Activated CD8-positive, alpha-beta T cell treated with anti-CD3 and anti-CD28 coated beads, Interleukin-2, amount 10 ng/mL, durations not matched to agents 7 days and 5 days (primary cell): ENCODE data around the gene ARL16. TPM values are rescaled to one million over a fixed set of nuclear protein-coding genes. Genes with fewer than 3 reads are reported as not detected.

ENCODE experiments used
- ATAC-seq: fragments of 150-1000 bp; cut with Tn5 transposase; one replicate; pipeline ENCODE4 v1.10.0; 2021; ENCODE audit warnings: moderate library complexity
- CTCF ChIA-PET: fragments of 350-600 bp; sonication (Branson Sonifier 250); formaldehyde crosslinking; loops from one replicate; lab custom pipeline; 2021; ENCODE audit warnings: antibody characterized with exemption; lab: Charles Lee
- POLR2A ChIA-PET: fragments of 350-600 bp; sonication (Branson Sonifier 250); formaldehyde crosslinking; loops from one replicate; lab custom pipeline; 2021; ENCODE audit warnings: antibody characterized with exemption; lab: Charles Lee
- DNase-seq: peaks from one replicate; pipeline ENCODE4 v3.0.0-alpha.2; 2020
- H3K27ac Mint-ChIP-seq: one replicate; pipeline ENCODE4 v1.8.0; 2021; ENCODE audit warnings: mild to moderate bottlenecking, mixed read lengths
- H3K27me3 Mint-ChIP-seq: one replicate; pipeline ENCODE4 v1.8.0; 2021; ENCODE audit warnings: low read depth, mixed read lengths
- H3K36me3 Mint-ChIP-seq: one replicate; pipeline ENCODE4 v1.8.0; 2021; ENCODE audit warnings: low read depth, mixed read lengths
- H3K4me1 Mint-ChIP-seq: one replicate; pipeline ENCODE4 v1.8.0; 2021; ENCODE audit warnings: low read depth, mixed read lengths
- H3K4me3 Mint-ChIP-seq: one replicate; pipeline ENCODE4 v1.8.0; 2021; ENCODE audit warnings: mild to moderate bottlenecking, mixed read lengths
- H3K9me3 Mint-ChIP-seq: one replicate; pipeline ENCODE4 v1.8.0; 2022; ENCODE audit warnings: mixed read lengths; ENCODE audit not compliant: insufficient read depth
- total RNA-seq, 2 experiments: library from RNA; stranded (reverse); gene quantifications; one replicate each; pipeline ENCODE4 v1.2.3, GENCODE V29; 2021

ARL16 gene
- total RNA-seq, 2 experiments from 2014 or later: 21.3 to 28.4 TPM

GRCh38 chr17:81662002-81662401, 21.6 kb downstream of the ARL16 start:
- Mint-ChIP-seq H3K9me3 (no peaks in the 10 kb centered on the region), H3K4me1 (peaks cover 55% of the 10 kb centered on the region), H3K4me3 (no peak overlapping the region), H3K27me3 (no peaks in the 10 kb centered on the region), H3K27ac (peak overlapping the region; percentile 99), H3K36me3 (peaks cover 24% of the 10 kb centered on the region)
- ChIA-PET CTCF (interaction anchor here (0.8 to 2.1 kb wide), 3 partner anchors 41 to 376 kb away, joined by 3 to 6 read pairs (median 3); partner anchors contain the start of genes DCXR and MRPL12), POLR2A (interaction anchor here (0.7 to 5.3 kb wide), 5 partner anchors 9 to 266 kb away, joined by 3 to 31 read pairs (median 4); partner anchors contain the start of genes MAFG and MRPL12)
- ATAC-seq: no peak
- no peak for DNase-seq

- POLR2A ChIA-PET: interaction anchor here (0.8 to 0.9 kb wide), 2 partner anchors 24 to 43 kb away, joined by 3 read pairs; partner anchors contain the start of genes MRPL12, NPLOC4 and TSPAN10
- Mint-ChIP-seq H3K9me3 (no peaks in the 10 kb centered on the region), H3K36me3 (peaks cover 16% of the 10 kb centered on the region), H3K4me1 (peaks cover 62% of the 10 kb centered on the region), H3K27me3 (no peaks in the 10 kb centered on the region), H3K27ac (no peak overlapping the region), H3K4me3 (no peak overlapping the region)
- DNase-seq (no peak), ATAC-seq (no peak)
- CTCF ChIA-PET: interaction anchor here (1.1 kb wide), 1 partner anchor 58 kb away, joined by 3 read pairs; no protein-coding TSS in a partner anchor
These were observed 23.2 kb downstream of the ARL16 start for GRCh38 chr17:81660441-81660840.

- POLR2A ChIA-PET: no interaction called here
- no peaks in the 10 kb centered on the region for H3K9me3 Mint-ChIP-seq
- H3K27me3 Mint-ChIP-seq: no peaks in the 10 kb centered on the region
- ATAC-seq (no peak), DNase-seq (no peak)
- CTCF ChIA-PET: interaction anchor here (0.7 kb wide), 1 partner anchor 58 kb away, joined by 3 read pairs; no protein-coding TSS in a partner anchor
- no peak overlapping the region for H3K4me3 Mint-ChIP-seq
- H3K27ac Mint-ChIP-seq: no peak overlapping the region
- H3K4me1 Mint-ChIP-seq: peaks cover 58% of the 10 kb centered on the region
- H3K36me3 Mint-ChIP-seq: peaks cover 2% of the 10 kb centered on the region
These were observed 24.6 kb downstream of the ARL16 start for GRCh38 chr17:81659038-81659437.

GRCh38 chr17:81656835-81657234, 26.8 kb downstream of the ARL16 start:
- Mint-ChIP-seq H3K27ac (peak overlapping the region; percentile 71), H3K4me3 (no peak overlapping the region), H3K27me3 (no peaks in the 10 kb centered on the region), H3K9me3 (no peaks in the 10 kb centered on the region), H3K4me1 (peaks cover 54% of the 10 kb centered on the region), H3K36me3 (peaks cover 2% of the 10 kb centered on the region)
- no peak for ATAC-seq
- ChIA-PET POLR2A (interaction anchor here (1.5 kb wide), 1 partner anchor 9 kb away, joined by 4 read pairs; the partner anchor contains the start of genes CCDC137 and OXLD1), CTCF (interaction anchor here (0.7 kb wide), 1 partner anchor 56 kb away, joined by 4 read pairs; no protein-coding TSS in a partner anchor)
- peak; percentile 31 for DNase-seq

- Mint-ChIP-seq H3K4me3 (no peak within 1 kb of the TSS), H3K9me3 (no peaks in the 10 kb centered on the region), H3K36me3 (peaks cover 3% of the 10 kb centered on the region), H3K27ac (peak within 1 kb of the TSS; percentile 71), H3K27me3 (no peaks in the 10 kb centered on the region), H3K4me1 (peaks cover 56% of the 10 kb centered on the region)
- ChIA-PET CTCF (interaction anchor here (0.7 kb wide), 1 partner anchor 55 kb away, joined by 4 read pairs; no protein-coding TSS in a partner anchor), POLR2A (interaction anchor here (1.5 kb wide), 1 partner anchor 10 kb away, joined by 4 read pairs; the partner anchor contains the start of genes CCDC137 and OXLD1)
- DNase-seq (no peak), ATAC-seq (no peak)
These were observed 27.4 kb downstream of the ARL16 start, which contains the start of gene PDE6G for GRCh38 chr17:81656118-81656743. TSS of gene PDE6G (minus strand) at chr17:81656542. CDS start at chr17:81653305, 3,237 bp downstream.

- ChIA-PET CTCF (no interaction called here), POLR2A (no interaction called here)
- H3K27ac Mint-ChIP-seq: no peak overlapping the region
- H3K36me3 Mint-ChIP-seq: peaks cover 3% of the 10 kb centered on the region
- ATAC-seq: no peak
- no peak for DNase-seq
- H3K27me3 Mint-ChIP-seq: no peaks in the 10 kb centered on the region
- H3K4me3 Mint-ChIP-seq: no peak overlapping the region
- H3K9me3 Mint-ChIP-seq: no peaks in the 10 kb centered on the region
- peaks cover 50% of the 10 kb centered on the region for H3K4me1 Mint-ChIP-seq
These were observed 28.0 kb downstream of the ARL16 start for GRCh38 chr17:81655378-81656117.

- Mint-ChIP-seq H3K27me3 (peaks cover 9% of the 10 kb centered on the region), H3K4me1 (peaks cover 50% of the 10 kb centered on the region), H3K27ac (peak overlapping the region; percentile 96), H3K4me3 (peak overlapping the region; percentile 90), H3K36me3 (peaks cover 5% of the 10 kb centered on the region), H3K9me3 (no peaks in the 10 kb centered on the region)
- peak; percentile 74 for ATAC-seq
- POLR2A ChIA-PET: interaction anchor here (1.0 to 1.6 kb wide), 3 partner anchors 10 to 13 kb away, joined by 6 to 12 read pairs (median 8); partner anchors contain the start of genes CCDC137 and OXLD1
- DNase-seq: peak; percentile 72
- CTCF ChIA-PET: interaction anchor here (1.4 to 1.5 kb wide), 2 partner anchors 12 to 52 kb away, joined by 3 read pairs; no protein-coding TSS in a partner anchor
These were observed 30.5 kb downstream of the ARL16 start for GRCh38 chr17:81652906-81653771.

- Mint-ChIP-seq H3K4me3 (peak overlapping the region; percentile 23), H3K27ac (peak overlapping the region; percentile 67), H3K4me1 (peaks cover 41% of the 10 kb centered on the region), H3K36me3 (peaks cover 9% of the 10 kb centered on the region), H3K9me3 (no peaks in the 10 kb centered on the region), H3K27me3 (peaks cover 21% of the 10 kb centered on the region)
- ChIA-PET POLR2A (no interaction called here), CTCF (no interaction called here)
- ATAC-seq (no peak), DNase-seq (no peak)
These were observed 31.9 kb downstream of the ARL16 start for GRCh38 chr17:81651692-81652091.

- Mint-ChIP-seq H3K4me1 (peaks cover 35% of the 10 kb centered on the region), H3K27me3 (peaks cover 22% of the 10 kb centered on the region), H3K27ac (no peak overlapping the region), H3K9me3 (no peaks in the 10 kb centered on the region), H3K36me3 (peaks cover 9% of the 10 kb centered on the region), H3K4me3 (no peak overlapping the region)
- ChIA-PET POLR2A (no interaction called here), CTCF (no interaction called here)
- DNase-seq: no peak
- no peak for ATAC-seq
These were observed 32.6 kb downstream of the ARL16 start for GRCh38 chr17:81650951-81651350.

- POLR2A ChIA-PET: interaction anchor here (1.4 kb wide), 1 partner anchor 18 kb away, joined by 3 read pairs; the partner anchor contains the start of gene CCDC137
- peaks cover 9% of the 10 kb centered on the region for H3K36me3 Mint-ChIP-seq
- H3K4me3 Mint-ChIP-seq: no peak overlapping the region
- no peak for DNase-seq
- CTCF ChIA-PET: no interaction called here
- no peak for ATAC-seq
- H3K27ac Mint-ChIP-seq: no peak overlapping the region
- H3K4me1 Mint-ChIP-seq: peaks cover 17% of the 10 kb centered on the region
- peaks cover 22% of the 10 kb centered on the region for H3K27me3 Mint-ChIP-seq
- no peaks in the 10 kb centered on the region for H3K9me3 Mint-ChIP-seq
These were observed 34.9 kb downstream of the ARL16 start for GRCh38 chr17:81648707-81649085.
